Endothelial cell (in vitro differentiated cells): Measurements from ENCODE around the gene LYPLAL1. TPM values are rescaled to one million over a fixed set of nuclear protein-coding genes. Genes with fewer than 3 reads are reported as not detected.

ENCODE experiments used
- DNase-seq: peaks from one replicate; pipeline ENCODE4 v3.0.0; 2021; ENCODE audit warnings: low spot score
- H3K27ac Mint-ChIP-seq: one replicate; pipeline ENCODE4 v1.8.0; 2021; ENCODE audit warnings: mixed read lengths, inconsistent platforms; ENCODE audit not compliant: unreplicated experiment
- H3K27me3 Mint-ChIP-seq: one replicate; pipeline ENCODE4 v1.8.0; 2021; ENCODE audit warnings: mild to moderate bottlenecking, moderate library complexity, mixed read lengths, inconsistent platforms; ENCODE audit not compliant: unreplicated experiment
- H3K36me3 Mint-ChIP-seq: one replicate; pipeline ENCODE4 v1.8.0; 2021; ENCODE audit warnings: mild to moderate bottlenecking, low read depth, mixed read lengths, inconsistent platforms; ENCODE audit not compliant: unreplicated experiment
- H3K4me1 Mint-ChIP-seq: one replicate; pipeline ENCODE4 v1.8.0; 2021; ENCODE audit warnings: mild to moderate bottlenecking, mixed read lengths, inconsistent platforms; ENCODE audit not compliant: unreplicated experiment
- H3K4me3 Mint-ChIP-seq: one replicate; pipeline ENCODE4 v1.8.0; 2021; ENCODE audit warnings: mild to moderate bottlenecking, mixed read lengths, inconsistent platforms; ENCODE audit not compliant: unreplicated experiment
- H3K9me3 Mint-ChIP-seq: one replicate; pipeline ENCODE4 v1.8.0; 2021; ENCODE audit warnings: mixed read lengths, inconsistent platforms; ENCODE audit not compliant: unreplicated experiment
- total RNA-seq: library from RNA; stranded (reverse); fragmentation: NEBNext Ultra II Directional; extraction: Animal tissue kit (Norgen Biotek cat#: 25700); gene quantifications from one replicate; pipeline ENCODE4 v1.2.1, GENCODE V29; 2021; ENCODE audit not compliant: unreplicated experiment
- TF ChIP-seq, protein P1 (sequence below): fragments of 200-600 bp; sonication (generic); IDR thresholded peaks from one replicate; pipeline ENCODE4 v1.5.0; 2021; ENCODE audit warnings: antibody characterized with exemption; ENCODE audit not compliant: unreplicated experiment

Gene LYPLAL1
- total RNA-seq, 1 donor from 2014 or later: 20.7 TPM

DNA sequence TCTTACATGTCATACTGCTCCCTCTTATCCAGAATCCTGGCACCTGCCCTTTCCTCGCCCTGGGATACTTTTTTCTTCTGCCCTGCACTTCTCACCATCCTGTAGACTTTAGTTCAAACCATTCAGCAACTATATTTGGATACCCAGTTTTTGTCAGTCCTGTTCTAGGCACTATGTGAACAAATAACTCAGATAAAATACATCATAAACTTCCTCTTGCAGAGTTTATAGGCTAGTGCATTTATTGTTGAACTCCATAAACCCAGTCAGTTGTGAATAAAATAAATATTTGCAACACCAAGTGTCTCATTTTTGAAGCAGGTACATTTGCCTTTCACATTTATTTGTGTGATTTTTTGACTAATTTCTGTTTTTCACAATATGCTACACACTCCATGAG lies 4.3 kb downstream of the LYPLAL1 start:
- no peak overlapping the region for H3K27ac Mint-ChIP-seq
- H3K4me1 Mint-ChIP-seq: peaks cover 12% of the 10 kb centered on the region
- no peaks in the 10 kb centered on the region for H3K27me3 Mint-ChIP-seq
- TF ChIP-seq, protein P1, sequence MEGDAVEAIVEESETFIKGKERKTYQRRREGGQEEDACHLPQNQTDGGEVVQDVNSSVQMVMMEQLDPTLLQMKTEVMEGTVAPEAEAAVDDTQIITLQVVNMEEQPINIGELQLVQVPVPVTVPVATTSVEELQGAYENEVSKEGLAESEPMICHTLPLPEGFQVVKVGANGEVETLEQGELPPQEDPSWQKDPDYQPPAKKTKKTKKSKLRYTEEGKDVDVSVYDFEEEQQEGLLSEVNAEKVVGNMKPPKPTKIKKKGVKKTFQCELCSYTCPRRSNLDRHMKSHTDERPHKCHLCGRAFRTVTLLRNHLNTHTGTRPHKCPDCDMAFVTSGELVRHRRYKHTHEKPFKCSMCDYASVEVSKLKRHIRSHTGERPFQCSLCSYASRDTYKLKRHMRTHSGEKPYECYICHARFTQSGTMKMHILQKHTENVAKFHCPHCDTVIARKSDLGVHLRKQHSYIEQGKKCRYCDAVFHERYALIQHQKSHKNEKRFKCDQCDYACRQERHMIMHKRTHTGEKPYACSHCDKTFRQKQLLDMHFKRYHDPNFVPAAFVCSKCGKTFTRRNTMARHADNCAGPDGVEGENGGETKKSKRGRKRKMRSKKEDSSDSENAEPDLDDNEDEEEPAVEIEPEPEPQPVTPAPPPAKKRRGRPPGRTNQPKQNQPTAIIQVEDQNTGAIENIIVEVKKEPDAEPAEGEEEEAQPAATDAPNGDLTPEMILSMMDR: no peak
- no peaks in the 10 kb centered on the region for H3K36me3 Mint-ChIP-seq
- no peaks in the 10 kb centered on the region for H3K9me3 Mint-ChIP-seq
- no peak overlapping the region for H3K4me3 Mint-ChIP-seq
- no peak for DNase-seq

DNA sequence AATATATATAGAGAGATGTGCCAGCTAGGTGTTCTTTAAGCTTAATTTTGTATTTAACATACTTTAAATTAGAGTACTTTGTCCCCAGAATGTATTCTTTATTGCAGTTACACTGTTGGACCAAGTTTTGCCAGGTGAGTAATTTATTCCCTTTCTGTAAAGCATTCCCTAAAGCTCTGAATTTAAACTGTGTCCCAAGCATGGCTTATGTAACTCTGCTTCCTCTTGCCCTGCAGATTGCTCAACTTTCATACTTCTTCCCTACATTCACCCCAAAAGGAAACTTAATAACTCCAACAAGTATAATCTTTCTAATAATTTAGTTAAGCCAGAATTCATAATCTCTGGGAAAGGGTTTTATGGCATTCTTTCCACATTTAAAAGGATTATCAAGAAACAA lies 5.6 kb downstream of the LYPLAL1 start:
- Mint-ChIP-seq H3K4me3 (no peak overlapping the region), H3K27me3 (no peaks in the 10 kb centered on the region), H3K36me3 (no peaks in the 10 kb centered on the region), H3K9me3 (no peaks in the 10 kb centered on the region), H3K4me1 (peaks cover 9% of the 10 kb centered on the region), H3K27ac (no peak overlapping the region)
- no peak for DNase-seq
- TF ChIP-seq, protein P1: no peak

DNA sequence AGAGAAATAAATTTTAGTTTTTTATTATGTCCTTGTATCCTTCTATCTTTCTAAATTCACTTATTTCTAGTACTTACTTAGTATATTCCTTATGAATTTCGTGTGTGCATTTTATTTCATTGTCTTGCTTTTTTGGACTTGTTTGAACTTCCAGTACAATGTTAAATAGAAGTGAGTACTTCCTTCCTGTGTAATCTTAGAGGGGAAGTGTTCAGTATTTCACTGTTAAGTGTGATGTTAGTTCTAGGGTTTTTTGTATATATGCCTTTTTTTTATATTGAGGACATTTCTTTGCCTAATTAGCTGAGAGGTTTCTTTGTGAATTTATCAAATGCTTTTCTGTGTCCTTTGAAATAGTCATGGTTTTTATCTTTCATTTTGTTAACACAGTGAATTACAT lies 10.7 kb downstream of the LYPLAL1 start:
- DNase-seq: no peak
- no peaks in the 10 kb centered on the region for H3K4me1 Mint-ChIP-seq
- no peaks in the 10 kb centered on the region for H3K27me3 Mint-ChIP-seq
- no peak overlapping the region for H3K4me3 Mint-ChIP-seq
- H3K36me3 Mint-ChIP-seq: no peaks in the 10 kb centered on the region
- TF ChIP-seq, protein P1: no peak
- H3K27ac Mint-ChIP-seq: no peak overlapping the region
- no peaks in the 10 kb centered on the region for H3K9me3 Mint-ChIP-seq

DNA sequence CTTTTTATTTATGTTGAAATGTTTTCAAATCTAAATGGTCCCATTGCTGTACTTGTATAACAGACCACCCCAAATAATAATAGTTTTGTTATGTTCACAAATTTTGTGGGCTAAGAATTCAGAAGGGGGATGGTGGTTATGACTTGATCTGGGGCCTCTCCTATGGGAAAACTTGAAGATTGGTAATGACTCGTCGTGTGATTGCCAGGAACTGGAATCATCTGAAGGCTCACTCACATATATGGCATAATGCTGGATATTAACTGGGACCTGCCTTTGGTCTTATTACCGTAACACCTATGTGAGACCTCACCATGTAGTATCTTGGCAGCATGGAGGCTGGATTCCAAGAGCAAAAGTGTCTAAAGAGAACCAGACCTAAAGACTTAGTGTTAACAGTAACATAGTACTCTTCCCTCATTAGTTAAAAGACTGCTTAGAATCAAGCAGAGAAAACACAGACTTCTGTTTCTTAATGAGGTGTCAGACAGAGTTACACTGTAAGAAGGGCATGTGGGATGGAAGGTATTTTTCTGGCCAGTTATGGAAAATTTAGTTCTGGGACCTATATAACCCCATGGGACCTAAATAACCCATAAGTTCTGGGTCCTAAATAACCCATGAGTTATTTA lies 11.9 kb downstream of the LYPLAL1 start:
- Mint-ChIP-seq H3K27ac (no peak overlapping the region), H3K4me3 (no peak overlapping the region)

DNA sequence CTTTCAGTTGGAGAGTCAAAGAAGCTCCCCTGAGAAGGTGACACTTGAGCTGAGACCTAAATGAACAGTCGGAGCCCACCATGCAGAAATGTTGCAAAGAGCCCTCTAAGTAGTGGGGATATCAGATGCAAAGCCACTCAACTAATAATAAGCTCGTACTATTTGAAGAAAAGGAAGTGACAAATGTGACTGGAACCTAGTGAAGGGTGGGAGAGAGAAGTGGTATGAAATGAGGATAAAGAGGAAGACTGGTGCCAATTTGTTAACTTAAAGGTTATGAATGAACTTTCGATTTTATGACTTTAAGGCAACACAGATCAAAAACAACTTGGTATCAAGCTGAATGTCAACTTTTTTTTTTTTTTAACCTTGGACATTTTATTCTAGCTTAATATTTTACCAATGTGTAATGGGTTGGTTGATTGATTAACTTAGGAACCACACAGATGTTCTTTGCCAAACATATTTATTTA lies 14.7 kb downstream of the LYPLAL1 start:
- Mint-ChIP-seq H3K27ac (no peak overlapping the region), H3K4me3 (no peak overlapping the region), H3K4me1 (no peaks in the 10 kb centered on the region), H3K9me3 (no peaks in the 10 kb centered on the region), H3K27me3 (no peaks in the 10 kb centered on the region), H3K36me3 (no peaks in the 10 kb centered on the region)
- no peak for DNase-seq
- TF ChIP-seq, protein P1: no peak

More for the DNA sequence above, 11.9 kb downstream of the LYPLAL1 start:
- no peaks in the 10 kb centered on the region for H3K27me3 Mint-ChIP-seq
- no peaks in the 10 kb centered on the region for H3K36me3 Mint-ChIP-seq
- H3K9me3 Mint-ChIP-seq: no peaks in the 10 kb centered on the region
- no peak for DNase-seq
- H3K4me1 Mint-ChIP-seq: no peaks in the 10 kb centered on the region
- TF ChIP-seq, protein P1: no peak
